Inferior parietal cortex (tissue), 1 donor: ENCODE measurements around the gene DBN1.
"Not testable (repeated sequence)": the region's sequence is repeated elsewhere in the genome, so short reads cannot be mapped to it uniquely, and the experiment has no call there.

Source experiments
- DNase-seq: peaks from one replicate; pipeline ENCODE4 v3.0.0-alpha.2; 2016; ENCODE audit errors: extremely low spot score

DBN1 gene

GRCh38 chr5:177490992-177491391 is 17.6 kb upstream of the DBN1 start:
- DNase-seq = no peak

GRCh38 chr5:177490311-177490991 is 17.0 kb upstream of the DBN1 start:
- DNase-seq = no peak

GRCh38 chr5:177489119-177489716 is 15.8 kb upstream of the DBN1 start:
- DNase-seq = no peak

- DNase-seq = no peak
Measured at GRCh38 chr5:177487975-177488374, 14.5 kb upstream of the DBN1 start.

- no peak for DNase-seq
Measured at GRCh38 chr5:177487144-177487543, 13.7 kb upstream of the DBN1 start.

GRCh38 chr5:177486256-177486655 is 12.8 kb upstream of the DBN1 start:
- no peak for DNase-seq

- not testable (repeated sequence) for DNase-seq
Measured at GRCh38 chr5:177485753-177486152, 12.3 kb upstream of the DBN1 start.

GRCh38 chr5:177484902-177485549 is 11.6 kb upstream of the DBN1 start:
- DNase-seq = no peak

GRCh38 chr5:177483994-177484901 is 10.8 kb upstream of the DBN1 start:
- DNase-seq = no peak

GRCh38 chr5:177483042-177483441 is 9.6 kb upstream of the DBN1 start:
- no peak for DNase-seq

GRCh38 chr5:177482359-177482795 is 8.9 kb upstream of the DBN1 start:
- no peak for DNase-seq

- no peak for DNase-seq
Measured at GRCh38 chr5:177479774-177480173, 6.3 kb upstream of the DBN1 start.

- DNase-seq = no peak
Measured at GRCh38 chr5:177478711-177479646, 5.5 kb upstream of the DBN1 start.

GRCh38 chr5:177477701-177478477 is 4.5 kb upstream of the DBN1 start:
- DNase-seq = no peak

- no peak for DNase-seq
Measured at GRCh38 chr5:177476531-177477233, 3.2 kb upstream of the DBN1 start.

GRCh38 chr5:177475563-177476427 is 2.4 kb upstream of the DBN1 start:
- no peak for DNase-seq

GRCh38 chr5:177474846-177475562 is 1.6 kb upstream of the DBN1 start:
- no peak for DNase-seq

GRCh38 chr5:177474002-177474476 is 605 bp upstream of the DBN1 start:
- no peak for DNase-seq
